Measurements from ENCODE around the gene CELF5. TPM values are rescaled to one million over a fixed set of nuclear protein-coding genes. Genes with fewer than 3 reads are reported as not detected.
"Not testable (repeated sequence)": the region's sequence is repeated elsewhere in the genome, so short reads cannot be mapped to it uniquely, and the experiment has no call there.

The CELF5 gene
- total RNA-seq, 2 donors from 2014 or later = 0.42 to 0.59 TPM

- no peak overlapping the region for H3K4me3 ChIP-seq
- no peaks in the 10 kb centered on the region for H3K36me3 ChIP-seq
- intact Hi-C loops (cut with DNase I) = no loop called here
- no peak for TF ChIP-seq CTCF (IDR thresholded peaks at IDR 0.05)
- no peak for DNase-seq
- H3K9me3 ChIP-seq = no peaks in the 10 kb centered on the region
- H3K4me1 ChIP-seq = peaks cover 26% of the 10 kb centered on the region
- no peak overlapping the region for H3K27ac ChIP-seq
- no peak overlapping the region for H3K9ac ChIP-seq (ENCODE audit: low read depth in 2 of 2, low read length in 2 of 2)
- no peaks in the 10 kb centered on the region for H3K27me3 ChIP-seq
Observed at GRCh38 chr19:3333020-3333583, 108.6 kb downstream of the CELF5 start.

- H3K4me3 ChIP-seq = no peak overlapping the region
- TF ChIP-seq CTCF (IDR thresholded peaks at IDR 0.05) = no peak
- no peak for DNase-seq
- peaks cover 30% of the 10 kb centered on the region for H3K4me1 ChIP-seq
- H3K27ac ChIP-seq = no peak overlapping the region
- H3K9me3 ChIP-seq = no peaks in the 10 kb centered on the region
- intact Hi-C loops (cut with DNase I) = no loop called here
- no peaks in the 10 kb centered on the region for H3K27me3 ChIP-seq
- H3K36me3 ChIP-seq = no peaks in the 10 kb centered on the region
- H3K9ac ChIP-seq (ENCODE audit: low read depth in 2 of 2, low read length in 2 of 2) = no peak overlapping the region
Observed at GRCh38 chr19:3333662-3334061, 109.2 kb downstream of the CELF5 start.

GRCh38 chr19:3334749-3335430 lies 110.4 kb downstream of the CELF5 start:
- H3K9me3 ChIP-seq; intact Hi-C loops (cut with DNase I); DNase-seq; H3K36me3 ChIP-seq; H3K27me3 ChIP-seq; H3K4me3 ChIP-seq: not testable (repeated sequence)
- peak overlapping the region; percentile 79 for H3K27ac ChIP-seq
- H3K9ac ChIP-seq (ENCODE audit: low read depth in 2 of 2, low read length in 2 of 2) = peak overlapping the region; percentile 61 to 90
- peaks cover 34% of the 10 kb centered on the region for H3K4me1 ChIP-seq

GRCh38 chr19:3335431-3336350 lies 111.2 kb downstream of the CELF5 start:
- Histone ChIP-seq H3K9ac (ENCODE audit: low read depth in 2 of 2, low read length in 2 of 2) (peak overlapping the region; percentile 61 to 90), H3K27me3 (no peaks in the 10 kb centered on the region), H3K27ac (peak overlapping the region; percentile 79), H3K36me3 (no peaks in the 10 kb centered on the region), H3K4me1 (peaks cover 34% of the 10 kb centered on the region), H3K9me3 (no peaks in the 10 kb centered on the region), H3K4me3 (no peak overlapping the region)
- peak; percentile 63 for DNase-seq
- intact Hi-C loops (cut with DNase I) = no loop called here
- no peak for TF ChIP-seq CTCF (IDR thresholded peaks at IDR 0.05)

GRCh38 chr19:3336351-3336679 lies 111.9 kb downstream of the CELF5 start:
- H3K4me1 ChIP-seq = peaks cover 34% of the 10 kb centered on the region
- peak overlapping the region; percentile 52 to 90 for H3K9ac ChIP-seq (ENCODE audit: low read depth in 2 of 2, low read length in 2 of 2)
- DNase-seq = no peak
- no peak overlapping the region for H3K4me3 ChIP-seq
- H3K27me3 ChIP-seq = no peaks in the 10 kb centered on the region
- intact Hi-C loops (cut with DNase I) = no loop called here
- peak overlapping the region; percentile 79 for H3K27ac ChIP-seq
- no peak for TF ChIP-seq CTCF (IDR thresholded peaks at IDR 0.05)
- no peaks in the 10 kb centered on the region for H3K9me3 ChIP-seq
- no peaks in the 10 kb centered on the region for H3K36me3 ChIP-seq

Measured in colonic mucosa (tissue), 4 donors.